Right lobe of liver (tissue), 6 donors: ENCODE measurements around the gene NKAIN2. TPM values are rescaled to one million over a fixed set of nuclear protein-coding genes. Genes with fewer than 3 reads are reported as not detected.

Source experiments
- ATAC-seq, 4 donors: fragments of 200-7000 bp; cut with Tn5 transposase; one replicate each; pipeline ENCODE4 v1.9.1; 2020; ENCODE audit warnings: mild to moderate bottlenecking in 4 of 4, moderate library complexity in 4 of 4
- DNase-seq, 3 donors: peaks; one replicate each; pipeline ENCODE4 v3.0.0-alpha.2; 2020
- H3K27ac ChIP-seq, 3 donors: fragments of 200-600 bp; one replicate each; pipeline ENCODE4 v1.8.0; 2022
- H3K27me3 ChIP-seq, 2 donors: fragments of 200-600 bp; one replicate each; pipeline ENCODE4 v1.8.0; 2022
- H3K36me3 ChIP-seq, 4 donors: fragments of 200-600 bp; sonication (generic) in 1 of 4; one replicate each; pipeline versions ENCODE4 v1.5.1 to v1.8.0; 2017 to 2022; ENCODE audit warnings: control low read depth in 1 of 4
- H3K4me1 ChIP-seq, 4 donors: fragments of 200-600 bp; sonication (generic) in 1 of 4; one replicate each; pipeline versions ENCODE4 v1.5.1 to v1.8.0; 2017 to 2022; ENCODE audit warnings: control low read depth in 1 of 4
- H3K4me3 ChIP-seq, 3 donors: fragments of 200-600 bp; one replicate each; pipeline ENCODE4 v1.8.0; 2022
- H3K9me3 ChIP-seq, 4 donors: fragments of 200-600 bp; sonication (generic) in 1 of 4; one replicate each; pipeline versions ENCODE4 v1.5.1 to v1.8.0; 2017 to 2022; ENCODE audit warnings: control low read depth in 1 of 4
- POLR2A ChIP-seq: fragments of 450-650 bp; IDR thresholded peaks from one replicate; pipeline ENCODE4 v1.6.1; 2017; ENCODE audit warnings: antibody characterized with exemption, mild to moderate bottlenecking
- WGBS: methylation state at CpG from one replicate; pipeline ENCODE4 v1.1.6; 2018; ENCODE audit warnings: low coverage, low lambda C conversion rate; ENCODE audit not compliant: insufficient coverage; ENCODE audit errors: missing lambda C conversion rate; 5-methylcytosine and 5-hydroxymethylcytosine counted together
- intact Hi-C, 2 donors: fragments of 100-400 bp; cut with DNase I; formaldehyde crosslinking; loops; one replicate each; pipeline versions ENCODE4 v1.11.2 to v1.14.1; 2022
- total RNA-seq, 6 experiments: library from RNA; depleted of rRNA in 2 of 6; stranded (reverse); fragments of >200 nt in 2 of 6; fragmentation: NEBNext Ultra II Directional in 3 of 6; extraction: Animal tissue kit (Norgen Biotek cat#: 25700) in 3 of 6; gene quantifications; one replicate each; pipeline versions ENCODE4 v1.1.0 to v1.2.4, GENCODE V29; 2016 to 2023
- TF ChIP-seq, protein P1 (sequence below), 4 donors: fragments of 200-600 bp in 3 of 4; fragments of 450-650 bp in 1 of 4; IDR thresholded peaks; one replicate each; pipeline versions ENCODE4 v1.5.1 to v1.8.0; 2016 to 2022; ENCODE audit warnings: antibody characterized with exemption in 4 of 4, mild to moderate bottlenecking in 2 of 4
- donor health status: DM: no; HTN: yes; CAD: no.
- donor health status: DM: no; HTN: no; CAD: no.
- donor health status: DM: no; HTN: no; CAD: no.
- donor health status: DM: no; HTN: yes; CAD: no.
- donor health status: DM: no; HTN: yes; CAD: no.

NKAIN2 gene
- total RNA-seq, 6 experiments from 2014 or later = 0.16 to 0.28 TPM; not detected in 4

- no peaks in the 10 kb centered on the region for H3K36me3 ChIP-seq
- no peak for DNase-seq
- H3K4me3 ChIP-seq = no peak overlapping the region
- no peaks in the 10 kb centered on the region for H3K9me3 ChIP-seq
- H3K4me1 ChIP-seq = no peaks in the 10 kb centered on the region
- no peak overlapping the region for H3K27ac ChIP-seq
- TF ChIP-seq POLR2A = no peak
- TF ChIP-seq, protein P1, sequence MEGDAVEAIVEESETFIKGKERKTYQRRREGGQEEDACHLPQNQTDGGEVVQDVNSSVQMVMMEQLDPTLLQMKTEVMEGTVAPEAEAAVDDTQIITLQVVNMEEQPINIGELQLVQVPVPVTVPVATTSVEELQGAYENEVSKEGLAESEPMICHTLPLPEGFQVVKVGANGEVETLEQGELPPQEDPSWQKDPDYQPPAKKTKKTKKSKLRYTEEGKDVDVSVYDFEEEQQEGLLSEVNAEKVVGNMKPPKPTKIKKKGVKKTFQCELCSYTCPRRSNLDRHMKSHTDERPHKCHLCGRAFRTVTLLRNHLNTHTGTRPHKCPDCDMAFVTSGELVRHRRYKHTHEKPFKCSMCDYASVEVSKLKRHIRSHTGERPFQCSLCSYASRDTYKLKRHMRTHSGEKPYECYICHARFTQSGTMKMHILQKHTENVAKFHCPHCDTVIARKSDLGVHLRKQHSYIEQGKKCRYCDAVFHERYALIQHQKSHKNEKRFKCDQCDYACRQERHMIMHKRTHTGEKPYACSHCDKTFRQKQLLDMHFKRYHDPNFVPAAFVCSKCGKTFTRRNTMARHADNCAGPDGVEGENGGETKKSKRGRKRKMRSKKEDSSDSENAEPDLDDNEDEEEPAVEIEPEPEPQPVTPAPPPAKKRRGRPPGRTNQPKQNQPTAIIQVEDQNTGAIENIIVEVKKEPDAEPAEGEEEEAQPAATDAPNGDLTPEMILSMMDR (IDR thresholded peaks at IDR 0.05) = no peak
- H3K27me3 ChIP-seq = no peaks in the 10 kb centered on the region
- ATAC-seq = no peak
- 80% methylated on average over 1 of the region's 1 CpG for WGBS
- intact Hi-C loops = no loop called here
These were observed 979.7 kb downstream of the NKAIN2 start for GRCh38 chr6:124783344-124783743.

GRCh38 chr6:124791156-124791555, 987.5 kb downstream of the NKAIN2 start:
- no peak for DNase-seq
- WGBS = 69% methylated on average over 2 of the region's 2 CpGs
- TF ChIP-seq, protein P1 (IDR thresholded peaks at IDR 0.05) = no peak
- TF ChIP-seq POLR2A = no peak
- no peaks in the 10 kb centered on the region for H3K4me1 ChIP-seq
- no peaks in the 10 kb centered on the region for H3K9me3 ChIP-seq
- H3K36me3 ChIP-seq = no peaks in the 10 kb centered on the region
- no peaks in the 10 kb centered on the region for H3K27me3 ChIP-seq
- intact Hi-C loops = no loop called here
- H3K4me3 ChIP-seq = no peak overlapping the region
- H3K27ac ChIP-seq = no peak overlapping the region
- ATAC-seq = no peak

GRCh38 chr6:124792386-124792785, 988.7 kb downstream of the NKAIN2 start:
- Histone ChIP-seq H3K27me3 (no peaks in the 10 kb centered on the region), H3K4me3 (no peak overlapping the region), H3K27ac (no peak overlapping the region), H3K4me1 (no peaks in the 10 kb centered on the region), H3K36me3 (no peaks in the 10 kb centered on the region), H3K9me3 (no peaks in the 10 kb centered on the region)
- intact Hi-C loops = no loop called here
- no peak for TF ChIP-seq POLR2A
- TF ChIP-seq, protein P1 (IDR thresholded peaks at IDR 0.05) = no peak
- WGBS = 62% methylated on average over 2 of the region's 2 CpGs
- peak in 1 of 4 donors; percentile 42 for ATAC-seq
- no peak for DNase-seq

GRCh38 chr6:124793398-124793797, 989.7 kb downstream of the NKAIN2 start:
- intact Hi-C loops = no loop called here
- H3K27me3 ChIP-seq = no peaks in the 10 kb centered on the region
- H3K27ac ChIP-seq = no peak overlapping the region
- no peaks in the 10 kb centered on the region for H3K4me1 ChIP-seq
- TF ChIP-seq, protein P1 (IDR thresholded peaks at IDR 0.05) = no peak
- TF ChIP-seq POLR2A = no peak
- no peaks in the 10 kb centered on the region for H3K9me3 ChIP-seq
- ATAC-seq = no peak
- no peak for DNase-seq
- no peak overlapping the region for H3K4me3 ChIP-seq
- no peaks in the 10 kb centered on the region for H3K36me3 ChIP-seq
